Measurements from ENCODE around the gene COA6. TPM values are rescaled to one million over a fixed set of nuclear protein-coding genes. Genes with fewer than 3 reads are reported as not detected.

Gene COA6
- total and polyA plus RNA-seq, 2 of the 8 experiments (the other 6 are each of a cell fraction or from before 2014, with no cell fraction given), result 22.9 to 44.9 TPM

- H2BK12ac ChIP-seq (ENCODE audit: low read depth, low read length), result no peak overlapping the region
- no peaks in the 10 kb centered on the region for H3K4me1 ChIP-seq (replicated peaks in 1 of 4; ENCODE audit: control insufficient read depth in 3 of 4, insufficient read depth in 4 of 4, low read length in 3 of 4)
- H4K91ac ChIP-seq (replicated peaks; ENCODE audit: insufficient read length, low read length), result no peak overlapping the region
- no peak overlapping the region for H3K27ac ChIP-seq (ENCODE audit: low read depth, low read length)
- ChIA-PET POLR2A (ENCODE audit: partially characterized antibody) (no interaction called here), CTCF (ENCODE audit: partially characterized antibody) (no interaction called here)
- TF ChIP-seq JUND (IDR thresholded peaks at IDR 0.05; ENCODE audit: low read length) (no peak), JUN (IDR thresholded peaks at IDR 0.05; ENCODE audit: low read depth, low read length) (no peak), SP4 (IDR thresholded peaks at IDR 0.05; ENCODE audit: low read length) (no peak), CTBP2 (IDR thresholded peaks at IDR 0.05; ENCODE audit: borderline replicate concordance, insufficient read depth, insufficient read length, low read length) (no peak), FOSL1 (IDR thresholded peaks at IDR 0.05; ENCODE audit: insufficient read depth, low read depth, low read length) (no peak)
- 90% methylated on average over 4 of the region's 4 CpGs; no CpG with 5 or more reads in 1 of the 2 experiments for WGBS, 2 experiments (ENCODE audit: extremely low coverage in 1 of 2, insufficient coverage in 1 of 2, insufficient read length in 1 of 2, insufficient replicate concordance in 2 of 2, low coverage in 1 of 2, low lambda C conversion rate in 2 of 2, missing lambda C conversion rate in 1 of 2)
- no peak overlapping the region for H2BK15ac ChIP-seq (ENCODE audit: low read length)
- no peak overlapping the region for H2BK120ac ChIP-seq (replicated peaks; ENCODE audit: low read depth, low read length)
- H3K23me2 ChIP-seq (ENCODE audit: low read depth, low read length), result no peaks in the 10 kb centered on the region
- H3K79me2 ChIP-seq (ENCODE audit: control insufficient read depth in 1 of 2, insufficient read depth in 2 of 2, low read length in 2 of 2), result no peaks in the 10 kb centered on the region
- no peaks in the 10 kb centered on the region for H3K27me3 ChIP-seq (replicated peaks in 1 of 4; ENCODE audit: control insufficient read depth in 3 of 4, extremely low read depth in 1 of 4, insufficient read depth in 3 of 4, low read length in 3 of 4)
- H4K8ac ChIP-seq (ENCODE audit: extremely low read depth, insufficient read depth, low read length), result no peak overlapping the region
- no peaks in the 10 kb centered on the region for H3K79me1 ChIP-seq (ENCODE audit: low read depth, low read length)
- FAIRE-seq, result no peak
- no peak overlapping the region for H2AFZ ChIP-seq (ENCODE audit: low read length)
- H4K20me1 ChIP-seq (replicated peaks in 1 of 2; ENCODE audit: control insufficient read depth in 1 of 2, insufficient read depth in 2 of 2, low read length in 2 of 2), result no peaks in the 10 kb centered on the region
- H3K56ac ChIP-seq (replicated peaks; ENCODE audit: insufficient read length, low read depth, low read length), result no peak overlapping the region
- no peak overlapping the region for H3K14ac ChIP-seq (ENCODE audit: insufficient read length)
- no peak overlapping the region for H3K4ac ChIP-seq (replicated peaks; ENCODE audit: insufficient read length, low read depth, low read length)
- no peak overlapping the region for H2BK20ac ChIP-seq (ENCODE audit: low read length)
- no peak overlapping the region for H3K4me3 ChIP-seq (ENCODE audit: extremely low read depth in 1 of 4, insufficient read depth in 2 of 4, low read depth in 3 of 4, low read length in 4 of 4)
- no peak overlapping the region for H3K4me2 ChIP-seq (ENCODE audit: insufficient read depth in 1 of 2, low read depth in 2 of 2, low read length in 2 of 2)
- no peak overlapping the region for H3K9ac ChIP-seq (replicated peaks in 1 of 4; ENCODE audit: extremely low read depth in 1 of 4, low read depth in 3 of 4, low read length in 3 of 4)
- no peak for DNase-seq (ENCODE audit: low read depth in 1 of 2, low spot score in 2 of 2)
- no peaks in the 10 kb centered on the region for H3K9me3 ChIP-seq (ENCODE audit: insufficient read depth in 2 of 2, low read depth in 1 of 2, low read length in 1 of 2)
- no peak overlapping the region for H2AK5ac ChIP-seq (ENCODE audit: low read depth, low read length)
- no peak overlapping the region for H4K5ac ChIP-seq (ENCODE audit: insufficient read length, low read depth, low read length)
- H3K36me3 ChIP-seq (ENCODE audit: control insufficient read depth in 2 of 4, insufficient read depth in 4 of 4, low read length in 3 of 4), result no peaks in the 10 kb centered on the region; a peak in 2 of 8 replicates
- H3K18ac ChIP-seq (ENCODE audit: extremely low read depth, low read length), result no peak overlapping the region
- no peak overlapping the region for H3K23ac ChIP-seq (ENCODE audit: insufficient read length)
- H2BK5ac ChIP-seq (ENCODE audit: low read depth, low read length), result no peak overlapping the region
Observed at GRCh38 chr1:234413990-234414389, 40.7 kb downstream of the COA6 start.

Measured in H1 (cell line).